ENCODE data around the gene MIER1. TPM values are rescaled to one million over a fixed set of nuclear protein-coding genes. Genes with fewer than 3 reads are reported as not detected.

The MIER1 gene
- total RNA-seq, 4 donors from 2014 or later = 14.8 to 21.7 (median 15.4) TPM

DNA sequence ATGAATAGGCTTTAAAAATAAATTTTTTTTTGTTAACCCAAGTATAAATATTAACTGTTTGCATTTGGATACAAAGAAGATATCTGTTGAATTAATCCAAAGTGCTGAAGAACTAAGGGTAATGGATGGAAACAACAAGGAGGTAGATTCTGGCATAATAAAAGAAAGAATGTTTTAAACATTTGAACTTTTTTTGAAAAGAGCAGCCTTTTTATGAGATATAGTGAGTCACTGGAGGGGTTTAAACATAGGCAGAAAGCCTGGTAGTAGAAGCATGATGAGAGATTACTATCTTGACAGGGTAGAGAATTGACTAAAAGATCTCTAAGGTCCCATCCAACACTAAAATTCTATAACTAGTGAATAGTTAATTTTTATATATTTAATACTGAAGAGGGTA lies 2.7 kb downstream of the MIER1 start:
- ATAC-seq (no peak), DNase-seq (no peak)
- in situ Hi-C loops (cut with MboI; ENCODE audit: low sequenced_read_pairs in 4 of 4) (loop anchor here in 1 of 4 donors (25.0 kb wide), 1 partner anchor 590 kb away; no protein-coding TSS in a partner anchor), intact Hi-C loops (cut with DNase I; ENCODE audit: low total_unique reads) (loop anchor here (5.0 to 10.0 kb wide), 2 partner anchors 507 to 1505 kb away; partner anchors contain the start of genes LEPR, LEPROT and SERBP1)
- peaks cover 46 to 55% of the 10 kb centered on the region in 2 donors for H3K4me1 ChIP-seq
- no peak for TF ChIP-seq POLR2A (IDR thresholded peaks at IDR 0.05)
- TF ChIP-seq CTCF (IDR thresholded peaks at IDR 0.05 in 4 of 5, conservative IDR thresholded peaks at IDR 0.05 in 1 of 5) = no peak
- H3K27ac ChIP-seq = peak overlapping the region in 2 of 4 donors; percentile 10 to 92
- no peaks in the 10 kb centered on the region for H3K27me3 ChIP-seq
- no peaks in the 10 kb centered on the region for H3K36me3 ChIP-seq
- H3K4me3 ChIP-seq = no peak overlapping the region
- no peaks in the 10 kb centered on the region for H3K9me3 ChIP-seq

DNA sequence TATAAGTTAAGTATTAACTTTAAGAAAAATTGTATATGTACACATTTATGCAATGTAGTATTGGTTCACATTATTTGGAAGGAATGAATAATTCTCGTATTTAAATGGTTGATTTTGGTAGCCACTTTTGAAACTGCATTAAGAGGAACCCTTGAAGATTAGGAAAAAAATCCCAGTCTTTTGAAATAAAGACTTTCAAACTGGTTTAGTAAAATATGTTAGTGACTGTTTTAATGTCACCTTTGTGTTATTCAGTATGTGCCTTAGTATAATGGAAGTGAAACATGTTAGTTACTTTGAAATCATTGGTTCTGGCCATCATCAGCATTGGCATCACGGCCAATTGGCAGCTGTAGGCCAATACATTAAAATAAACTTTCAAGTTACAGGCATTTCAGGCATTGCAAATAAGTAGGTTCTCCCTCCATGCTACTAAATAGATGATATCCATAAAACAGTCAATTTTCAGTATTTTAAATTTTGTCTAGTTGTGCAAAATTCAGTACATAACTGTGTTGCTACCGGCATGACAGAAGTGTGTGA lies 4.4 kb downstream of the MIER1 start:
- Histone ChIP-seq H3K4me3 (peak overlapping the region; percentile 91 to 99 (median 95)), H3K9me3 (no peaks in the 10 kb centered on the region), H3K27ac (peak overlapping the region; percentile 96 to 100 (median 98)), H3K27me3 (no peaks in the 10 kb centered on the region), H3K4me1 (peaks cover 44 to 57% of the 10 kb centered on the region in 2 donors), H3K36me3 (no peaks in the 10 kb centered on the region)
- TF ChIP-seq CTCF (IDR thresholded peaks at IDR 0.05 in 4 of 5, conservative IDR thresholded peaks at IDR 0.05 in 1 of 5) (no peak), POLR2A (IDR thresholded peaks at IDR 0.05) (no peak)
- DNase-seq (no peak), ATAC-seq (no peak)
- in situ Hi-C loops (cut with MboI; ENCODE audit: low sequenced_read_pairs in 4 of 4) (loop anchor here in 1 of 4 donors (25.0 kb wide), 1 partner anchor 592 kb away; no protein-coding TSS in a partner anchor), intact Hi-C loops (cut with DNase I; ENCODE audit: low total_unique reads) (loop anchor here (5.0 to 10.0 kb wide), 2 partner anchors 506 to 1507 kb away; partner anchors contain the start of genes LEPR, LEPROT and SERBP1)

DNA sequence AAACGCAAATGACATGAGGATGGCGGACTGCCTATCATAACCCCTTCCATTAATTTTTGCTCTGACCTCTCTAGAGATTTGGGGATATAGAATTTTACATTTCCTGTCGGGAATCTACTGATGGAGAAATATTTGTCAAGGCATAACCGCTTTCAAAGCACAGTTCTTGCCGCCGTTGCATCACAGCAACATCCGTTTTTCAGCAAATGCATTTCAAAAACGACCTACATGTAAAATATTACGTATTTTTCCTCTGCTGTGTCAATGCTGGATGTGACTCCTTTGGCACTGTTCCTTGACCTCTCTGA lies 4.9 kb downstream of the MIER1 start:
- H3K4me1 ChIP-seq = peaks cover 43 to 56% of the 10 kb centered on the region in 2 donors

GRCh38 chr1:66929999-66930822 lies 5.4 kb downstream of the MIER1 start:
- no peaks in the 10 kb centered on the region for H3K9me3 ChIP-seq
- in situ Hi-C loops (cut with MboI; ENCODE audit: low sequenced_read_pairs in 4 of 4) = loop anchor here in 2 of 4 donors (10.0 to 25.0 kb wide), 2 partner anchors 125 to 593 kb away; partner anchors contain the start of gene SLC35D1 (in 2 of the 2)
- peaks cover 43 to 56% of the 10 kb centered on the region in 2 donors for H3K4me1 ChIP-seq
- intact Hi-C loops (cut with DNase I; ENCODE audit: low total_unique reads) = loop anchor here (2.0 to 10.0 kb wide), 3 partner anchors 123 to 1508 kb away; partner anchors contain the start of genes LEPR, LEPROT and SERBP1
- peak overlapping the region; percentile 91 to 99 (median 95) for H3K4me3 ChIP-seq
- H3K36me3 ChIP-seq = no peaks in the 10 kb centered on the region
- ATAC-seq = peak; percentile 75 to 79
- H3K27me3 ChIP-seq = no peaks in the 10 kb centered on the region
- TF ChIP-seq CTCF (IDR thresholded peaks at IDR 0.05 in 4 of 5, conservative IDR thresholded peaks at IDR 0.05 in 1 of 5) = peak in 4 of 5 experiments; percentile 3 to 69 (median 38)
- peak; percentile 82 to 86 for TF ChIP-seq POLR2A (IDR thresholded peaks at IDR 0.05)
- DNase-seq = peak; percentile 88 to 93
- H3K27ac ChIP-seq = peak overlapping the region; percentile 96 to 100 (median 98)

More for the DNA sequence above, 4.9 kb downstream of the MIER1 start:
- DNase-seq (no peak), ATAC-seq (no peak)
- in situ Hi-C loops (cut with MboI; ENCODE audit: low sequenced_read_pairs in 4 of 4) (loop anchor here in 1 of 4 donors (25.0 kb wide), 1 partner anchor 592 kb away; no protein-coding TSS in a partner anchor), intact Hi-C loops (cut with DNase I; ENCODE audit: low total_unique reads) (loop anchor here (5.0 to 10.0 kb wide), 2 partner anchors 505 to 1507 kb away; partner anchors contain the start of genes LEPR, LEPROT and SERBP1)
- Histone ChIP-seq H3K4me3 (peak overlapping the region; percentile 91 to 99 (median 95)), H3K27ac (peak overlapping the region; percentile 96 to 100 (median 98)), H3K9me3 (no peaks in the 10 kb centered on the region), H3K36me3 (no peaks in the 10 kb centered on the region), H3K27me3 (no peaks in the 10 kb centered on the region)
- no peak for TF ChIP-seq CTCF (IDR thresholded peaks at IDR 0.05 in 4 of 5, conservative IDR thresholded peaks at IDR 0.05 in 1 of 5)
- TF ChIP-seq POLR2A (IDR thresholded peaks at IDR 0.05) = no peak
